Measurements from ENCODE around the gene TRPC4. TPM values are rescaled to one million over a fixed set of nuclear protein-coding genes. Genes with fewer than 3 reads are reported as not detected.

TRPC4 gene
- total RNA-seq, 4 donors from 2014 or later, result 0.60 to 1.2 (median 1.1) TPM; not detected in 1

DNA sequence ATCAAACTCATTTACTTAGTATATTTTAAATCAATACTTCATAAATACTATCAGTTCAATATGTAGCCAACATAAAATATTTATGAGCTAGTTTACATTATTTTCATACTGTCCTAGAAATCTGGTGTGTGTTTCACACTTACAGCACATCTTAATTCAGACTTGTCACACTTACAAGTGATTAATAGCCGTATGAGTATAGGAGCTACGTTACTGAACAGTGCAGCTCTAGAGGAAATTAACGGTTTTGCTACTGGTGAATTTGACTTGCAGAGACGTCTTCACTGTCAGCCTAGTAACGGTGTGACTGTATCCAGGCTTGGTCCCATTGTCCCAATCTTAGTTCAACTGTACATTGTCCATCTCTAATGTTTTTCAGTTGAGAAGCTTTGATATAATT is 237.3 kb downstream of the TRPC4 start:
- no peak overlapping the region for H3K4me3 ChIP-seq
- no peak for DNase-seq (ENCODE audit: low spot score in 2 of 2)
- H3K36me3 ChIP-seq, result no peaks in the 10 kb centered on the region
- no peak overlapping the region for H3K27ac ChIP-seq
- H3K9me3 ChIP-seq, result no peaks in the 10 kb centered on the region
- H3K27me3 ChIP-seq, result no peaks in the 10 kb centered on the region
- TF ChIP-seq EP300 (IDR thresholded peaks at IDR 0.05) (no peak), POLR2A (IDR thresholded peaks at IDR 0.05) (no peak)
- TF ChIP-seq, protein P1, sequence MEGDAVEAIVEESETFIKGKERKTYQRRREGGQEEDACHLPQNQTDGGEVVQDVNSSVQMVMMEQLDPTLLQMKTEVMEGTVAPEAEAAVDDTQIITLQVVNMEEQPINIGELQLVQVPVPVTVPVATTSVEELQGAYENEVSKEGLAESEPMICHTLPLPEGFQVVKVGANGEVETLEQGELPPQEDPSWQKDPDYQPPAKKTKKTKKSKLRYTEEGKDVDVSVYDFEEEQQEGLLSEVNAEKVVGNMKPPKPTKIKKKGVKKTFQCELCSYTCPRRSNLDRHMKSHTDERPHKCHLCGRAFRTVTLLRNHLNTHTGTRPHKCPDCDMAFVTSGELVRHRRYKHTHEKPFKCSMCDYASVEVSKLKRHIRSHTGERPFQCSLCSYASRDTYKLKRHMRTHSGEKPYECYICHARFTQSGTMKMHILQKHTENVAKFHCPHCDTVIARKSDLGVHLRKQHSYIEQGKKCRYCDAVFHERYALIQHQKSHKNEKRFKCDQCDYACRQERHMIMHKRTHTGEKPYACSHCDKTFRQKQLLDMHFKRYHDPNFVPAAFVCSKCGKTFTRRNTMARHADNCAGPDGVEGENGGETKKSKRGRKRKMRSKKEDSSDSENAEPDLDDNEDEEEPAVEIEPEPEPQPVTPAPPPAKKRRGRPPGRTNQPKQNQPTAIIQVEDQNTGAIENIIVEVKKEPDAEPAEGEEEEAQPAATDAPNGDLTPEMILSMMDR (IDR thresholded peaks at IDR 0.05), result no peak
- 57 to 65% methylated on average over 5 of the region's 5 CpGs for WGBS, 2 donors
- no peaks in the 10 kb centered on the region for H3K4me1 ChIP-seq

DNA sequence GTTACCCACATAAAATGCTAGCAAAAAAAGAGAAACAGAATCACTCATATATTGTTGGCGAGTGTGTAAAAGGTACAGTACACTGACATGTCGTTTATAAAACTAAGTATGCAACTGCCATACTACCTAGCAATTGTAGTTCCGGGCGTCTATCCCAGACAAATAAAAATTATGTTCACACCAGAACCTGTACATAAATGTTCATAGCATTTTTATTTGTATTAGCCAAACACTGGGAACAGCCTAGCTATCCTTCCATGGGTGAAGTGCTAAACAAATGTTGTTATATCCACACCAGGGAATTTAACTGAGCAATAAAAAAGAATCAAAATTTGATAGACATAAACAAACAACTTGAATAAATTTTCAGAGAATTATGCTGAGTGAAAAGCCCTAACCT is 242.1 kb downstream of the TRPC4 start:
- Histone ChIP-seq H3K4me3 (no peak overlapping the region), H3K27me3 (no peaks in the 10 kb centered on the region), H3K27ac (no peak overlapping the region), H3K36me3 (no peaks in the 10 kb centered on the region), H3K9me3 (no peaks in the 10 kb centered on the region), H3K4me1 (no peaks in the 10 kb centered on the region)
- no peak for DNase-seq (ENCODE audit: low spot score in 2 of 2)
- WGBS, 2 donors, result 64 to 65% methylated on average over 4 of the region's 4 CpGs
- TF ChIP-seq, protein P1 (IDR thresholded peaks at IDR 0.05), result no peak
- no peak for TF ChIP-seq EP300 (IDR thresholded peaks at IDR 0.05)
- no peak for TF ChIP-seq POLR2A (IDR thresholded peaks at IDR 0.05)

DNA sequence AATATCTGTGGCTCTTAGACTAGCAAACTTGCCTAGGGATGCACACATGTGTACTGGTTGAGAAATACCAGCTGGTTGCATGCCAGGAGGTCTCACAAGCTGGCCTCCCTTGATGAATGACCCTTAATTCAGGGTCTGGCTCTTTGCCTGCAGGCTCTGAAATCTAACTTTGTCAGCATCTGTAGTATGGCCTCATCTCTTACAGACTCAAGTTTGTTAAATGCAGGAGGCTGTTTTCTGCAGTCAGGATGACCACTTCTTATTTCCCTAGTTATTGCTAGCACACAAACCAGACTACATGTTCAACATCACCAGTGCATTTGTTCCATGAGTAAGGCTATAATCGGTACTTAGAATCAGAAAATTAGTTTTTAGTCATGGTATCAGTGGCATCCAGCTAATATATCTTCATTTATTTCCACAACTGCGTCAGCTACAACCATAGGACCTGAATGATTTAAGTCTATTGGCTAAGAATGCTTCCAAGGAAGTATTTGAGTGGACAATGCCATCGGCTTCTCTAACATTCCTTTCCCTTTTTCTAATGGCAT is 247.7 kb downstream of the TRPC4 start:
- H3K27ac ChIP-seq, result no peak overlapping the region
- no peaks in the 10 kb centered on the region for H3K9me3 ChIP-seq
- H3K4me1 ChIP-seq, result no peaks in the 10 kb centered on the region
- no peaks in the 10 kb centered on the region for H3K27me3 ChIP-seq
- no peaks in the 10 kb centered on the region for H3K36me3 ChIP-seq
- no peak overlapping the region for H3K4me3 ChIP-seq
- no peak for DNase-seq (ENCODE audit: low spot score in 2 of 2)
- WGBS, 2 donors, result 69 to 70% methylated on average over 3 of the region's 3 CpGs
- TF ChIP-seq EP300 (IDR thresholded peaks at IDR 0.05) (no peak), POLR2A (IDR thresholded peaks at IDR 0.05) (no peak)
- TF ChIP-seq, protein P1 (IDR thresholded peaks at IDR 0.05), result no peak

DNA sequence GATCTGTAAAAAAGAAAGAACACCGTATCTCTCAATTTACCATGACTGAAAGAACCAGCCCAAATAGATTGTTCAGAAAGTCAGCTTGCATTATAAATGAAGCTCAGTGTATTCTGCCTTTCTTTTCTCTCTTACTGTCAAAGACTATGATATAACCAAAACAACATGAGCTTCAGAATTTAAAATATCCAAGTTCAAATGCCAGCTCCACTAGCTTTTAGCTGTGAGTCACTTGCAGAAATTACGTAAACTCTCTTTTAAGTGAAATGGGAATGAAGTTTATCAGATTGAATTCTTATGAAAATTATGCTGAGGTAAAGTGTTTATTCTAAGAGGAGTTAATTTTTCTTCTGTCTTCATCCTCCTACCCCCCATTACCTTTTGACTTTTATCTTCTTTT is 251.0 kb downstream of the TRPC4 start:
- Histone ChIP-seq H3K36me3 (no peaks in the 10 kb centered on the region), H3K4me1 (no peaks in the 10 kb centered on the region), H3K4me3 (no peak overlapping the region), H3K9me3 (no peaks in the 10 kb centered on the region), H3K27me3 (no peaks in the 10 kb centered on the region), H3K27ac (no peak overlapping the region)
- TF ChIP-seq, protein P1 (IDR thresholded peaks at IDR 0.05), result no peak
- TF ChIP-seq POLR2A (IDR thresholded peaks at IDR 0.05) (no peak), EP300 (IDR thresholded peaks at IDR 0.05) (no peak)
- DNase-seq (ENCODE audit: low spot score in 2 of 2), result no peak
- WGBS, 2 donors, result 58 to 66% methylated on average over 2 of the region's 2 CpGs

DNA sequence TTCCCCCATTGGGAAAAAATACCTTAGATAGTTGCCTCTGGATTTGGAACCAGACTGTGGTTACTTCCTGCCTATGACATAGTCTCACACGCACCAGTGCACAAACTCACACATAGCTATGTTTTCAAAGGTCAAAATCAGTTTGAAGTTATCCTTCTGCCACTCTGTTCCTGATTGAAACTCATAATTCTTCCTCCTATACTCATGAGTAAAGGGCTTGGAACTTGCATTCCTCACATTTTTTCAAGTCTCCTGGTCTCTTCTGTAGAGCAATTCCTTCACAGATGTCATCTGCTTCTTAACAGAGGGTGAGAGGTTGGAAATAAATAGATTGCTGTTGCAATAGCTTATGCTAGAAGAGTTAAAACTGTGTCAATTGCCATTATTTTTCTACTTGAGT is 252.4 kb downstream of the TRPC4 start:
- H3K27me3 ChIP-seq, result no peaks in the 10 kb centered on the region
- no peak overlapping the region for H3K4me3 ChIP-seq
- H3K4me1 ChIP-seq, result no peaks in the 10 kb centered on the region
- WGBS, 2 donors, result 33 to 53% methylated on average over 1 of the region's 1 CpG
- TF ChIP-seq, protein P1 (IDR thresholded peaks at IDR 0.05), result no peak
- TF ChIP-seq EP300 (IDR thresholded peaks at IDR 0.05) (no peak), POLR2A (IDR thresholded peaks at IDR 0.05) (no peak)
- no peaks in the 10 kb centered on the region for H3K36me3 ChIP-seq
- H3K9me3 ChIP-seq, result no peaks in the 10 kb centered on the region
- H3K27ac ChIP-seq, result no peak overlapping the region
- DNase-seq (ENCODE audit: low spot score in 2 of 2), result no peak
